ENCODE measurements around the gene NBEA. TPM values are rescaled to one million over a fixed set of nuclear protein-coding genes. Genes with fewer than 3 reads are reported as not detected.

NBEA gene
- polyA plus RNA-seq, 2 of the 4 experiments (the other 2 are of a cell fraction), result 3.5 to 11.8 TPM

DNA sequence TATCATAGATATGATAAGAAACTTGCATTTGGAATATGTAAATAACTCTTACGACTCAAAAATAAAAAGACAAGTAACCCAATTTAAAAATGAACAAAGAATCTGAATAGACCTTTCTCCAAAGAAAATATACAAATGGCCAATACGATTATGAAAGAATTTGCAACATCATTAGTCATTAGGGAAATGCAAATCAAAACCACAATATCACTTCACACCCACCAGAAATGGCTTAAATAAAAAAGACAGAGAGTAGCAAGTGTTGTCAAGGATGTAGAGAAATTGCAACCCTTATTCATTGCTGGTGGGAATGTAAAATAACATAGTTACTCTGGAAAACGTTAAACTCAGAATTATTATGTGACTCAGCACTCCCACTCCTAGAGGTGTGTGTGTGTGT, 761.0 kb downstream of the NBEA start (continued):
- TF ChIP-seq RCOR1 (IDR thresholded peaks at IDR 0.05; ENCODE audit: low read depth, low read length) (no peak), RARB (CRISPR knock-in tag; IDR thresholded peaks at IDR 0.05) (no peak), MAZ (IDR thresholded peaks at IDR 0.05; ENCODE audit: borderline replicate concordance, low read depth, low read length) (no peak), MYC (IDR thresholded peaks at IDR 0.05; ENCODE audit: borderline replicate concordance, low read length) (no peak)
- TF ChIP-seq, protein P1, sequence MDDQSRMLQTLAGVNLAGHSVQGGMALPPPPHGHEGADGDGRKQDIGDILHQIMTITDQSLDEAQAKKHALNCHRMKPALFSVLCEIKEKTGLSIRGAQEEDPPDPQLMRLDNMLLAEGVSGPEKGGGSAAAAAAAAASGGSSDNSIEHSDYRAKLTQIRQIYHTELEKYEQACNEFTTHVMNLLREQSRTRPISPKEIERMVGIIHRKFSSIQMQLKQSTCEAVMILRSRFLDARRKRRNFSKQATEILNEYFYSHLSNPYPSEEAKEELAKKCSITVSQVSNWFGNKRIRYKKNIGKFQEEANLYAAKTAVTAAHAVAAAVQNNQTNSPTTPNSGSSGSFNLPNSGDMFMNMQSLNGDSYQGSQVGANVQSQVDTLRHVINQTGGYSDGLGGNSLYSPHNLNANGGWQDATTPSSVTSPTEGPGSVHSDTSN (IDR thresholded peaks at IDR 0.05), result no peak
- TF ChIP-seq, protein P2, sequence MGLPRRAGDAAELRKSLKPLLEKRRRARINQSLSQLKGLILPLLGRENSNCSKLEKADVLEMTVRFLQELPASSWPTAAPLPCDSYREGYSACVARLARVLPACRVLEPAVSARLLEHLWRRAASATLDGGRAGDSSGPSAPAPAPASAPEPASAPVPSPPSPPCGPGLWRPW (IDR thresholded peaks at IDR 0.05), result no peak

DNA sequence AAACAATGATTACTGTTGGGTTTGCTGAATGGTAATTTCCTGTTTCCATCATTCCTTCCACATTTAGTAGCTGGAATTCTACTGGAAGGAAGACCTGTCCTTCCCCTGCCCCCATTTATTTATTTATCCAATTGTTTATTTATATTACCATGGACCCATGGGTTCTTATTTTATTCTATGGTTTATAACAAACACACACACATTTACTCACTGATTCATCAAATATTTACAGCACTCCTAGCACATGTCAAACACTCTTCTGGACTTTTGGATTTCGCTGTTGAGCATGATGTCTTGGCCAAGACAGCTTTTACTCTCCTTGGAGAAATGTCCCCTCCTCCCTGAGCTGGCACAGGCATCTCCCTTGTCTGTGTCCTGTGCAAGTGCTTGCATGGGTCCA, 762.3 kb downstream of the NBEA start:
- Histone ChIP-seq H3K4me3 (no peak overlapping the region), H3K4me2 (no peak overlapping the region), H3K4me1 (no peaks in the 10 kb centered on the region), H3K27ac (no peak overlapping the region), H3K9me3 (no peaks in the 10 kb centered on the region)
- FAIRE-seq (no peak), DNase-seq (ENCODE audit: low read depth in 1 of 2, low spot score in 1 of 2) (peak in 1 of 2 experiments; percentile 15), ATAC-seq (peak in 1 of 2 experiments; percentile 47; a peak in 2 of 6 replicates)
- 20% methylated on average over 1 of the region's 1 CpG for WGBS (ENCODE audit: missing lambda C conversion rate)
- TF ChIP-seq MAFK (IDR thresholded peaks at IDR 0.05; ENCODE audit: partially characterized antibody), result peak; percentile 4
- TF ChIP-seq, protein P3, sequence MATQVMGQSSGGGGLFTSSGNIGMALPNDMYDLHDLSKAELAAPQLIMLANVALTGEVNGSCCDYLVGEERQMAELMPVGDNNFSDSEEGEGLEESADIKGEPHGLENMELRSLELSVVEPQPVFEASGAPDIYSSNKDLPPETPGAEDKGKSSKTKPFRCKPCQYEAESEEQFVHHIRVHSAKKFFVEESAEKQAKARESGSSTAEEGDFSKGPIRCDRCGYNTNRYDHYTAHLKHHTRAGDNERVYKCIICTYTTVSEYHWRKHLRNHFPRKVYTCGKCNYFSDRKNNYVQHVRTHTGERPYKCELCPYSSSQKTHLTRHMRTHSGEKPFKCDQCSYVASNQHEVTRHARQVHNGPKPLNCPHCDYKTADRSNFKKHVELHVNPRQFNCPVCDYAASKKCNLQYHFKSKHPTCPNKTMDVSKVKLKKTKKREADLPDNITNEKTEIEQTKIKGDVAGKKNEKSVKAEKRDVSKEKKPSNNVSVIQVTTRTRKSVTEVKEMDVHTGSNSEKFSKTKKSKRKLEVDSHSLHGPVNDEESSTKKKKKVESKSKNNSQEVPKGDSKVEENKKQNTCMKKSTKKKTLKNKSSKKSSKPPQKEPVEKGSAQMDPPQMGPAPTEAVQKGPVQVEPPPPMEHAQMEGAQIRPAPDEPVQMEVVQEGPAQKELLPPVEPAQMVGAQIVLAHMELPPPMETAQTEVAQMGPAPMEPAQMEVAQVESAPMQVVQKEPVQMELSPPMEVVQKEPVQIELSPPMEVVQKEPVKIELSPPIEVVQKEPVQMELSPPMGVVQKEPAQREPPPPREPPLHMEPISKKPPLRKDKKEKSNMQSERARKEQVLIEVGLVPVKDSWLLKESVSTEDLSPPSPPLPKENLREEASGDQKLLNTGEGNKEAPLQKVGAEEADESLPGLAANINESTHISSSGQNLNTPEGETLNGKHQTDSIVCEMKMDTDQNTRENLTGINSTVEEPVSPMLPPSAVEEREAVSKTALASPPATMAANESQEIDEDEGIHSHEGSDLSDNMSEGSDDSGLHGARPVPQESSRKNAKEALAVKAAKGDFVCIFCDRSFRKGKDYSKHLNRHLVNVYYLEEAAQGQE (IDR thresholded peaks at IDR 0.05), result no peak
- TF ChIP-seq EHMT2 (IDR thresholded peaks at IDR 0.05; ENCODE audit: low read depth), result no peak
- CTCF ChIA-PET, result no interaction called here
- POLR2A ChIA-PET, result no interaction called here

DNA sequence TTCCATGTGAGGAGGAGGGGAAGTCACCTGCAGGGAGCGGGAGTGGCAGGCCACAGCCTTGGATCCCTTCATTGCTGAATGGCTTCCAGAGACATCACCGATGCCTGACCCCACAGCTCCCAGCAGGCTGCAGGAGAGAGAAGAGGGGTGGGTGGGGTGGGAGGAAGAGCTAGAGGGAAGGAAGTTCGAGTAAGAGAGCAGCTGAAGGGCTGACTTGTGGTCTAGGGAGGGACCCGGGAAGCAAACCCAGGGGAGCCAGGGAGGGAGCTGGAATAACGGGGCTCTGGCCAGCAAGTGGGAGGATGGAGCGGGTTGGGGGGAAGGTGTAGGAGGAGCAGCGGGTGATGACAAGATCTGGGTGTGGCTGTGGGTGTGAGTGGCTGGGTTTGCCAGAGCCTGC, 764.2 kb downstream of the NBEA start:
- no peak overlapping the region for H3K4me3 ChIP-seq
- 66% methylated on average over 6 of the region's 7 CpGs for WGBS (ENCODE audit: missing lambda C conversion rate)
- no peak for TF ChIP-seq JUN (IDR thresholded peaks at IDR 0.05)
- TF ChIP-seq FOSB (CRISPR knock-in tag; IDR thresholded peaks at IDR 0.05), result no peak
- TF ChIP-seq KDM1A (IDR thresholded peaks at IDR 0.05; ENCODE audit: low read depth), result no peak
- TF ChIP-seq POLR2AphosphoS2 (conservative IDR thresholded peaks at IDR 0.05; ENCODE audit: low read length), result no peak
- no peak for TF ChIP-seq CBX2 (IDR thresholded peaks at IDR 0.05; ENCODE audit: borderline replicate concordance, low read depth)
- no peak for TF ChIP-seq FOSL2 (IDR thresholded peaks at IDR 0.05)
- no peak for TF ChIP-seq FOSL2 (CRISPR knock-in tag; IDR thresholded peaks at IDR 0.05)
- TF ChIP-seq NPAS2 (CRISPR knock-in tag; IDR thresholded peaks at IDR 0.05; ENCODE audit: borderline replicate concordance), result no peak
- TF ChIP-seq, protein P4, sequence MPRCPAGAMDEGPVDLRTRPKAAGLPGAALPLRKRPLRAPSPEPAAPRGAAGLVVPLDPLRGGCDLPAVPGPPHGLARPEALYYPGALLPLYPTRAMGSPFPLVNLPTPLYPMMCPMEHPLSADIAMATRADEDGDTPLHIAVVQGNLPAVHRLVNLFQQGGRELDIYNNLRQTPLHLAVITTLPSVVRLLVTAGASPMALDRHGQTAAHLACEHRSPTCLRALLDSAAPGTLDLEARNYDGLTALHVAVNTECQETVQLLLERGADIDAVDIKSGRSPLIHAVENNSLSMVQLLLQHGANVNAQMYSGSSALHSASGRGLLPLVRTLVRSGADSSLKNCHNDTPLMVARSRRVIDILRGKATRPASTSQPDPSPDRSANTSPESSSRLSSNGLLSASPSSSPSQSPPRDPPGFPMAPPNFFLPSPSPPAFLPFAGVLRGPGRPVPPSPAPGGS (IDR thresholded peaks at IDR 0.05), result no peak
- TF ChIP-seq EHMT2 (IDR thresholded peaks at IDR 0.05; ENCODE audit: low read depth), result no peak
- ChIA-PET POLR2A (no interaction called here), CTCF (no interaction called here)
- FAIRE-seq, result no peak
- ATAC-seq, result no peak
- no peaks in the 10 kb centered on the region for H3K4me1 ChIP-seq
- DNase-seq (ENCODE audit: low read depth in 1 of 2, low spot score in 1 of 2), result no peak
- H3K9me3 ChIP-seq, result no peaks in the 10 kb centered on the region
- H3K4me2 ChIP-seq, result no peak overlapping the region
- H3K27ac ChIP-seq, result no peak overlapping the region

All from A549 (cell line).